Memory B cell (primary cell): ENCODE data around the gene HPF1.
A peak's percentile ranks its signal among the peaks of the same experiment; 100 is the strongest.

Experiments
- ATAC-seq: fragments of 150-1000 bp; cut with Tn5 transposase; 2 replicates; pipeline ENCODE4 v1.10.0; 2021; ENCODE audit warnings: low read depth, mild to moderate bottlenecking, moderate library complexity
- DNase-seq, 2 donors: peaks; one replicate each; pipeline ENCODE4 v3.0.0; 2022; ENCODE audit warnings: low spot score in 2 of 2
- H3K27ac Mint-ChIP-seq: one replicate; pipeline ENCODE4 v1.8.0; 2022; ENCODE audit warnings: mild to moderate bottlenecking, moderate library complexity, mixed read lengths
- H3K27me3 Mint-ChIP-seq: one replicate; pipeline ENCODE4 v1.8.0; 2022; ENCODE audit warnings: mixed read lengths
- H3K36me3 Mint-ChIP-seq: one replicate; pipeline ENCODE4 v1.8.0; 2022; ENCODE audit warnings: mild to moderate bottlenecking, mixed read lengths
- H3K4me1 Mint-ChIP-seq: one replicate; pipeline ENCODE4 v1.8.0; 2022; ENCODE audit warnings: mixed read lengths
- H3K4me3 Mint-ChIP-seq: one replicate; pipeline ENCODE4 v1.8.0; 2022; ENCODE audit warnings: mild to moderate bottlenecking, moderate library complexity, mixed read lengths
- H3K9me3 Mint-ChIP-seq: one replicate; pipeline ENCODE4 v1.8.0; 2022; ENCODE audit warnings: mixed read lengths

Gene HPF1

GRCh38 chr4:169715826-169716225, 41.9 kb downstream of the HPF1 start:
- Mint-ChIP-seq H3K9me3 (no peaks in the 10 kb centered on the region), H3K27ac (no peak overlapping the region), H3K27me3 (no peaks in the 10 kb centered on the region), H3K36me3 (peaks cover 22% of the 10 kb centered on the region), H3K4me1 (no peaks in the 10 kb centered on the region), H3K4me3 (no peak overlapping the region)
- no peak for DNase-seq
- ATAC-seq = no peak

- Mint-ChIP-seq H3K9me3 (no peaks in the 10 kb centered on the region), H3K4me3 (no peak overlapping the region), H3K4me1 (no peaks in the 10 kb centered on the region), H3K36me3 (peaks cover 17% of the 10 kb centered on the region), H3K27me3 (no peaks in the 10 kb centered on the region), H3K27ac (peak overlapping the region; percentile 51)
- ATAC-seq = no peak
- no peak for DNase-seq
Measured at GRCh38 chr4:169707958-169708643, 49.6 kb downstream of the HPF1 start.

- peaks cover 3% of the 10 kb centered on the region for H3K4me1 Mint-ChIP-seq
- no peaks in the 10 kb centered on the region for H3K27me3 Mint-ChIP-seq
- H3K9me3 Mint-ChIP-seq = no peaks in the 10 kb centered on the region
- DNase-seq (no peak), ATAC-seq (no peak)
- peaks cover 31% of the 10 kb centered on the region for H3K36me3 Mint-ChIP-seq
- H3K4me3 Mint-ChIP-seq = no peak overlapping the region
- no peak overlapping the region for H3K27ac Mint-ChIP-seq
Measured at GRCh38 chr4:169698331-169698730, 59.4 kb downstream of the HPF1 start.

GRCh38 chr4:169690787-169691186, 67.0 kb downstream of the HPF1 start:
- no peaks in the 10 kb centered on the region for H3K9me3 Mint-ChIP-seq
- ATAC-seq = no peak
- H3K36me3 Mint-ChIP-seq = peaks cover 18% of the 10 kb centered on the region
- no peak overlapping the region for H3K4me3 Mint-ChIP-seq
- no peaks in the 10 kb centered on the region for H3K4me1 Mint-ChIP-seq
- H3K27ac Mint-ChIP-seq = no peak overlapping the region
- H3K27me3 Mint-ChIP-seq = no peaks in the 10 kb centered on the region
- DNase-seq = no peak

GRCh38 chr4:169689681-169690080, 68.1 kb downstream of the HPF1 start:
- Mint-ChIP-seq H3K36me3 (peaks cover 18% of the 10 kb centered on the region), H3K4me3 (no peak overlapping the region), H3K4me1 (no peaks in the 10 kb centered on the region), H3K27me3 (no peaks in the 10 kb centered on the region), H3K27ac (no peak overlapping the region), H3K9me3 (no peaks in the 10 kb centered on the region)
- no peak for ATAC-seq
- no peak for DNase-seq

- Mint-ChIP-seq H3K4me1 (no peaks in the 10 kb centered on the region), H3K4me3 (no peak overlapping the region), H3K27me3 (no peaks in the 10 kb centered on the region), H3K9me3 (no peaks in the 10 kb centered on the region), H3K27ac (no peak overlapping the region), H3K36me3 (peaks cover 22% of the 10 kb centered on the region)
- DNase-seq (no peak), ATAC-seq (no peak)
Measured at GRCh38 chr4:169682372-169683047, 75.2 kb downstream of the HPF1 start.
